Endothelial cell of umbilical vein (primary cell): ENCODE measurements around the gene FMNL3. TPM values are rescaled to one million over a fixed set of nuclear protein-coding genes. Genes with fewer than 3 reads are reported as not detected.

Source experiments
- BruUV-seq: library from RNA; stranded (reverse); fragments of 400-500 nt; replicated peaks from 2 replicates; lab custom pipeline; 2021; lab: Mats Ljungman, UMichigan
- CTCF ChIA-PET: fragments of 300-600, 350-600 bp; sonication (Branson Sonifier 250); formaldehyde crosslinking; loops from one replicate; lab custom pipeline; 2021; ENCODE audit warnings: antibody characterized with exemption, inconsistent platforms; lab: Charles Lee
- POLR2A ChIA-PET: fragments of 300-600, 350-600 bp; sonication (Branson Sonifier 250); formaldehyde crosslinking; loops from one replicate; lab custom pipeline; 2021; ENCODE audit warnings: antibody characterized with exemption, inconsistent platforms; lab: Charles Lee
- DNase-seq: peaks from one replicate; pipeline ENCODE4 v3.0.0-alpha.2; 2011; ENCODE audit warnings: low read depth, low spot score
- FAIRE-seq: peaks from 2 replicates; lab custom pipeline; 2011; peaks lifted over from hg19 to GRCh38; lab: Jason Lieb, UNC
- H2AFZ ChIP-seq: 2 replicates; pipeline ENCODE4 v1.6.0; 2012; ENCODE audit warnings: low read depth, low read length, control low read depth, inconsistent platforms
- H3K27ac ChIP-seq: 2 replicates; pipeline ENCODE4 v1.5.1; 2011; ENCODE audit warnings: low read depth, mild to moderate bottlenecking, control low read depth, low read length, moderate library complexity; ENCODE audit not compliant: insufficient read depth
- H3K27me3 ChIP-seq, 2 experiments: 2 replicates each; pipeline versions ENCODE4 v1.6.0 to v1.6.1; 2011; ENCODE audit warnings: low read length in 2 of 2, mixed read lengths in 1 of 2; ENCODE audit not compliant: control insufficient read depth in 2 of 2, insufficient read depth in 2 of 2
- H3K36me3 ChIP-seq, 2 experiments: 2 replicates in 1 of 2; 3 replicates in 1 of 2; pipeline ENCODE4 v1.5.1; 2011; ENCODE audit warnings: low read length in 2 of 2, mild to moderate bottlenecking in 1 of 2, moderate library complexity in 1 of 2; ENCODE audit not compliant: control insufficient read depth in 2 of 2, insufficient read depth in 2 of 2; ENCODE audit errors: extremely low read depth in 1 of 2
- H3K4me1 ChIP-seq: 3 replicates; pipeline ENCODE4 v1.5.1; 2011; ENCODE audit warnings: mild to moderate bottlenecking, low read length; ENCODE audit not compliant: control insufficient read depth, insufficient read depth; ENCODE audit errors: extremely low read depth
- H3K4me2 ChIP-seq: 2 replicates; pipeline ENCODE4 v1.6.1; 2011; ENCODE audit warnings: low read length, control low read depth, mixed read lengths; ENCODE audit not compliant: insufficient read depth
- H3K4me3 ChIP-seq, 3 experiments: fragments of 200-600 bp in 1 of 3; sonication (generic), shearing (Covaris generic) in 1 of 3; replicated peaks in 1 of 3; 2 replicates each; pipeline ENCODE4 v1.5.1; 2011 to 2016; ENCODE audit warnings: control low read depth in 3 of 3, low read length in 3 of 3, mild to moderate bottlenecking in 2 of 3, inconsistent platforms in 1 of 3, low read depth in 1 of 3, moderate library complexity in 1 of 3; ENCODE audit not compliant: insufficient read depth in 1 of 3
- H3K79me2 ChIP-seq: 2 replicates; pipeline ENCODE4 v1.6.0; 2012; ENCODE audit warnings: low read length, inconsistent platforms; ENCODE audit not compliant: control insufficient read depth, insufficient read depth
- H3K9ac ChIP-seq: replicated peaks from 2 replicates; pipeline ENCODE3; 2011; ENCODE audit warnings: low read length, control low read depth; ENCODE audit not compliant: insufficient read depth; ENCODE audit errors: extremely low read depth
- H3K9me1 ChIP-seq: replicated peaks from 3 replicates; pipeline ENCODE4 v1.6.0; 2011; ENCODE audit warnings: mild to moderate bottlenecking, low read length; ENCODE audit not compliant: control insufficient read depth, insufficient read depth; ENCODE audit errors: extremely low read depth
- H3K9me3 ChIP-seq: replicated peaks from 2 replicates; pipeline ENCODE4 v1.5.1; 2012; ENCODE audit warnings: low read length, inconsistent platforms; ENCODE audit not compliant: control insufficient read depth, insufficient read depth
- H4K20me1 ChIP-seq: replicated peaks from 2 replicates; pipeline ENCODE3; 2011; ENCODE audit warnings: mild to moderate bottlenecking, low read length; ENCODE audit not compliant: control insufficient read depth, insufficient read depth; ENCODE audit errors: extremely low read depth
- EZH2 ChIP-seq: IDR thresholded peaks from 2 replicates; pipeline ENCODE4 v1.6.1; 2012; ENCODE audit warnings: borderline replicate concordance, low read depth, mild to moderate bottlenecking, moderate library complexity, low read length, inconsistent platforms; ENCODE audit not compliant: severe bottlenecking
- FOS ChIP-seq: IDR thresholded peaks from 2 replicates; pipeline ENCODE4 v1.6.1; 2011; ENCODE audit warnings: mild to moderate bottlenecking, low read length, moderate library complexity, borderline replicate concordance; ENCODE audit not compliant: insufficient read depth
- GATA2 ChIP-seq: IDR thresholded peaks from 2 replicates; pipeline ENCODE4 v1.7.0; 2011; ENCODE audit warnings: low read depth, mild to moderate bottlenecking, moderate library complexity, mixed read lengths, low read length; ENCODE audit not compliant: insufficient read length, insufficient read depth
- JUN ChIP-seq: IDR thresholded peaks from 2 replicates; pipeline ENCODE4 v1.6.1; 2011; ENCODE audit warnings: borderline replicate concordance, low read depth; ENCODE audit not compliant: insufficient read length, insufficient read depth
- MYC ChIP-seq: IDR thresholded peaks from one replicate; pipeline ENCODE4 v1.6.1; 2011; ENCODE audit warnings: mild to moderate bottlenecking, low read depth, low read length
- POLR2A ChIP-seq: IDR thresholded peaks from 2 replicates; pipeline ENCODE4 v1.6.1; 2012; ENCODE audit warnings: low read depth, mild to moderate bottlenecking, control low read depth, low read length
- dilution Hi-C: fragments of 300-500 bp; cut with MboI; formaldehyde crosslinking; loops from one replicate; pipeline ENCODE4 v1.15.0; 2019; ENCODE audit warnings: low sequenced_read_pairs; ENCODE audit not compliant: extremely low pct_ligation_motif_present
- intact Hi-C: fragments of 100-400 bp; cut with micrococcal nuclease; formaldehyde crosslinking; loops from one replicate; pipeline ENCODE4 v1.10.0; 2022
- polyA plus RNA-seq, 4 experiments: library from polyadenylated mRNA; depleted of rRNA in 3 of 4; stranded (reverse) in 3 of 4; unstranded in 1 of 4; fragments of >200 nt; gene quantifications; 2 replicates each; pipeline versions ENCODE4 v1.2.1 to v1.2.3, GENCODE V29; 2011 to 2012; ENCODE audit warnings: missing spikeins in 1 of 4
- total RNA-seq: library from RNA; stranded (reverse); gene quantifications from 2 replicates; pipeline ENCODE4 v1.2.3, GENCODE V29; 2021
- TF ChIP-seq, protein P1 (sequence below), 2 donors: IDR thresholded peaks; 1 replicate in 1 of 2; 2 replicates in 1 of 2; pipeline ENCODE4 v1.5.1; 2011; ENCODE audit warnings: low read length in 2 of 2, mild to moderate bottlenecking in 2 of 2, moderate library complexity in 2 of 2, control low read depth in 1 of 2, inconsistent platforms in 1 of 2, low read depth in 1 of 2; ENCODE audit not compliant: insufficient read depth in 1 of 2; ENCODE audit errors: extremely low read depth in 1 of 2

Gene FMNL3
- total and polyA plus RNA-seq, 2 donors (not counting 3 experiments of a cell fraction or from before 2014, with no cell fraction given), result 35.1 to 93.3 TPM

DNA sequence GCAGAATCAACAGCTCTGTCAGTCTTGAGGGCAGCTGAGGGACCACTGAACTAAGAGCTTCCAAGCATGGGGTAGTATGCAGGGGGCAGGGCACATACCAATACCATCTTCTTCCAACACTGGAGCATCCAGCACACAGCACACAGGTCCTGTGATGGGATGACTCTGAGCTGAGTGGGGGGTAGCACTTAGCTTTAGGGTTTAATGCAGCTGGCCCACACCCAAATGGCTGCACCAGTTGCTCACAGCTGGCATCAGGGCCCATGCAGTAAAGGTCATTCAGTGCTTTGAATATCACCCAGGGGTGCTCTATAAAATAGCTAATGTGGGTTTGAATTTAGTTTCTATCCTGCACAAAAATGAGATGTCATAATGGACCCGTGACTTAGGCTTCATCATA is 103.5 kb downstream of the FMNL3 start:
- Histone ChIP-seq H3K4me3 (no peak overlapping the region), H3K9me1 (no peaks in the 10 kb centered on the region), H3K27me3 (no peaks in the 10 kb centered on the region), H2AFZ (no peak overlapping the region), H3K9me3 (no peaks in the 10 kb centered on the region), H3K27ac (no peak overlapping the region), H4K20me1 (no peaks in the 10 kb centered on the region), H3K36me3 (no peaks in the 10 kb centered on the region), H3K4me2 (no peak overlapping the region), H3K4me1 (no peaks in the 10 kb centered on the region), H3K79me2 (no peaks in the 10 kb centered on the region), H3K9ac (no peak overlapping the region)
- CTCF ChIA-PET, result interaction anchor here (1.0 to 1.4 kb wide), 4 partner anchors 20 to 256 kb away, joined by 3 to 5 read pairs (median 5); partner anchors contain the start of gene PRPF40B
- BruUV-seq, result no TSS peak
- FAIRE-seq (no peak), DNase-seq (no peak)
- TF ChIP-seq FOS (no peak), POLR2A (no peak), GATA2 (no peak), MYC (no peak), EZH2 (no peak), JUN (no peak)
- TF ChIP-seq, protein P1, sequence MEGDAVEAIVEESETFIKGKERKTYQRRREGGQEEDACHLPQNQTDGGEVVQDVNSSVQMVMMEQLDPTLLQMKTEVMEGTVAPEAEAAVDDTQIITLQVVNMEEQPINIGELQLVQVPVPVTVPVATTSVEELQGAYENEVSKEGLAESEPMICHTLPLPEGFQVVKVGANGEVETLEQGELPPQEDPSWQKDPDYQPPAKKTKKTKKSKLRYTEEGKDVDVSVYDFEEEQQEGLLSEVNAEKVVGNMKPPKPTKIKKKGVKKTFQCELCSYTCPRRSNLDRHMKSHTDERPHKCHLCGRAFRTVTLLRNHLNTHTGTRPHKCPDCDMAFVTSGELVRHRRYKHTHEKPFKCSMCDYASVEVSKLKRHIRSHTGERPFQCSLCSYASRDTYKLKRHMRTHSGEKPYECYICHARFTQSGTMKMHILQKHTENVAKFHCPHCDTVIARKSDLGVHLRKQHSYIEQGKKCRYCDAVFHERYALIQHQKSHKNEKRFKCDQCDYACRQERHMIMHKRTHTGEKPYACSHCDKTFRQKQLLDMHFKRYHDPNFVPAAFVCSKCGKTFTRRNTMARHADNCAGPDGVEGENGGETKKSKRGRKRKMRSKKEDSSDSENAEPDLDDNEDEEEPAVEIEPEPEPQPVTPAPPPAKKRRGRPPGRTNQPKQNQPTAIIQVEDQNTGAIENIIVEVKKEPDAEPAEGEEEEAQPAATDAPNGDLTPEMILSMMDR (IDR thresholded peaks at IDR 0.05; ENCODE audit: extremely low read depth in 1 of 2, insufficient read depth in 1 of 2, low read depth in 1 of 2, low read length in 2 of 2), result no peak
- intact Hi-C loops, result no loop called here
- dilution Hi-C loops, result no loop called here
- POLR2A ChIA-PET, result no interaction called here
